Psoas muscle (tissue), 8 donors: Measurements from ENCODE around the gene PIGW. TPM values are rescaled to one million over a fixed set of nuclear protein-coding genes. Genes with fewer than 3 reads are reported as not detected.

Source experiments
- ATAC-seq, 4 donors: fragments of 200-7000 bp; cut with Tn5 transposase; one replicate each; pipeline ENCODE4 v1.9.1; 2020; ENCODE audit warnings: moderate library complexity in 3 of 4, mild to moderate bottlenecking in 2 of 4
- DNase-seq, 2 donors: peaks; one replicate each; pipeline ENCODE4 v3.0.0-alpha.2; 2020
- H3K27ac ChIP-seq: fragments of 200-600 bp; one replicate; pipeline ENCODE4 v1.8.0; 2022
- H3K27me3 ChIP-seq, 3 donors: fragments of 200-600 bp in 1 of 3; one replicate each; pipeline versions ENCODE4 v1.6.1 to v1.8.0; 2013 to 2022; ENCODE audit warnings: low read length in 2 of 3, mild to moderate bottlenecking in 2 of 3, moderate library complexity in 1 of 3; ENCODE audit not compliant: insufficient read depth in 3 of 3
- H3K36me3 ChIP-seq, 2 donors: fragments of 200-600 bp in 1 of 2; one replicate each; pipeline versions ENCODE4 v1.6.1 to v1.8.0; 2013 to 2022; ENCODE audit warnings: low read depth in 1 of 2, mild to moderate bottlenecking in 1 of 2, moderate library complexity in 1 of 2; ENCODE audit not compliant: insufficient read depth in 1 of 2
- H3K4me1 ChIP-seq: fragments of 200-600 bp; one replicate; pipeline ENCODE4 v1.8.0; 2022
- H3K4me3 ChIP-seq: fragments of 200-600 bp; one replicate; pipeline ENCODE4 v1.8.0; 2022; ENCODE audit warnings: mild to moderate bottlenecking
- H3K9me3 ChIP-seq: fragments of 200-600 bp; one replicate; pipeline ENCODE4 v1.8.0; 2022
- WGBS, 3 donors: extraction: QIAGEN DNeasy Blood & Tissue Kit; methylation state at CpG; one replicate each; pipeline versions ENCODE4 v1.1.6 to v1.1.7; 2013; 5-methylcytosine and 5-hydroxymethylcytosine counted together
- intact Hi-C, 2 donors: fragments of 100-400 bp; cut with DNase I; formaldehyde crosslinking; loops; one replicate each; pipeline versions ENCODE4 v1.11.0 to v1.14.2; 2022
- polyA plus RNA-seq, 3 donors: library from polyadenylated mRNA; stranded (reverse); fragments of 200-250 nt; gene quantifications; one replicate each; pipeline ENCODE4 v1.2.3, GENCODE V29; 2013
- total RNA-seq, 4 donors: library from RNA; stranded (reverse); fragmentation: NEBNext Ultra II Directional in 2 of 4; extraction: Animal tissue kit (Norgen Biotek cat#: 25700) in 2 of 4; gene quantifications; one replicate each; pipeline versions ENCODE4 v1.2.1 to v1.2.4, GENCODE V29; 2021 to 2023
- TF ChIP-seq, protein P1 (sequence below): fragments of 200-600 bp; IDR thresholded peaks from one replicate; pipeline ENCODE4 v1.8.0; 2022; ENCODE audit warnings: antibody characterized with exemption
- donor health status: healthy with polysubstance abuse.
- donor health status: DM: no; HTN: no; CAD: no; lungs with moderate emphysema.
- donor health status: Bipolar disorder and iron deficiency.
- donor health status: healthy.
- donor health status: DM: yes; HTN: yes; CAD: no.
- donor health status: DM: no; HTN: no; CAD: no.
- donor health status: DM: no; HTN: no; CAD: no.
- donor health status: DM: yes; HTN: yes; CAD: no.

Gene PIGW
- total and polyA plus RNA-seq, 7 donors: 5.5 to 18.0 (median 11.2) TPM

DNA sequence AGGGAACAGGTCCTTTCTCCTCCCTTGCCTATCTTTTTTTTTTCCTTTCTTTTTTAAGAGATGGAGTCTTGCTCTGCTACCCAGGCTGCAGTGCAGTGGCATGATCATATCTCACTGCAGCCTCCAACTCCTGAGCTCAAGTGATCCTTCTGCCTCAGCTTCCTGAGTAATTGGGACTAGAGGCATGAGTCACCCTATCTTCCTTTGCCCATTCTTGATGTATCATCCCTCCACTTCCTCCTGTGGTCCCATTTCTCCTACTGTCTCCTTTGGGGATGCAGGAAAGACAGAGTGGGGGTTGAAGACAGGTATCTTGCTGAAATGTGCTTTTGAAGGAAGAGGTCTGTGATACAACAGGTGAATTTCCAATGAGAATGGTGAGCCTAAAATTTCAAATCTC, 5.7 kb upstream of the PIGW start:
- intact Hi-C loops: no loop called here
- no peak overlapping the region for H3K27ac ChIP-seq
- no peaks in the 10 kb centered on the region for H3K27me3 ChIP-seq
- ATAC-seq (no peak), DNase-seq (no peak)
- H3K4me1 ChIP-seq: no peaks in the 10 kb centered on the region
- H3K36me3 ChIP-seq: peaks cover 21 to 84% of the 10 kb centered on the region in 2 donors
- H3K9me3 ChIP-seq: no peaks in the 10 kb centered on the region
- H3K4me3 ChIP-seq: no peak overlapping the region
- TF ChIP-seq, protein P1, sequence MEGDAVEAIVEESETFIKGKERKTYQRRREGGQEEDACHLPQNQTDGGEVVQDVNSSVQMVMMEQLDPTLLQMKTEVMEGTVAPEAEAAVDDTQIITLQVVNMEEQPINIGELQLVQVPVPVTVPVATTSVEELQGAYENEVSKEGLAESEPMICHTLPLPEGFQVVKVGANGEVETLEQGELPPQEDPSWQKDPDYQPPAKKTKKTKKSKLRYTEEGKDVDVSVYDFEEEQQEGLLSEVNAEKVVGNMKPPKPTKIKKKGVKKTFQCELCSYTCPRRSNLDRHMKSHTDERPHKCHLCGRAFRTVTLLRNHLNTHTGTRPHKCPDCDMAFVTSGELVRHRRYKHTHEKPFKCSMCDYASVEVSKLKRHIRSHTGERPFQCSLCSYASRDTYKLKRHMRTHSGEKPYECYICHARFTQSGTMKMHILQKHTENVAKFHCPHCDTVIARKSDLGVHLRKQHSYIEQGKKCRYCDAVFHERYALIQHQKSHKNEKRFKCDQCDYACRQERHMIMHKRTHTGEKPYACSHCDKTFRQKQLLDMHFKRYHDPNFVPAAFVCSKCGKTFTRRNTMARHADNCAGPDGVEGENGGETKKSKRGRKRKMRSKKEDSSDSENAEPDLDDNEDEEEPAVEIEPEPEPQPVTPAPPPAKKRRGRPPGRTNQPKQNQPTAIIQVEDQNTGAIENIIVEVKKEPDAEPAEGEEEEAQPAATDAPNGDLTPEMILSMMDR: no peak

DNA sequence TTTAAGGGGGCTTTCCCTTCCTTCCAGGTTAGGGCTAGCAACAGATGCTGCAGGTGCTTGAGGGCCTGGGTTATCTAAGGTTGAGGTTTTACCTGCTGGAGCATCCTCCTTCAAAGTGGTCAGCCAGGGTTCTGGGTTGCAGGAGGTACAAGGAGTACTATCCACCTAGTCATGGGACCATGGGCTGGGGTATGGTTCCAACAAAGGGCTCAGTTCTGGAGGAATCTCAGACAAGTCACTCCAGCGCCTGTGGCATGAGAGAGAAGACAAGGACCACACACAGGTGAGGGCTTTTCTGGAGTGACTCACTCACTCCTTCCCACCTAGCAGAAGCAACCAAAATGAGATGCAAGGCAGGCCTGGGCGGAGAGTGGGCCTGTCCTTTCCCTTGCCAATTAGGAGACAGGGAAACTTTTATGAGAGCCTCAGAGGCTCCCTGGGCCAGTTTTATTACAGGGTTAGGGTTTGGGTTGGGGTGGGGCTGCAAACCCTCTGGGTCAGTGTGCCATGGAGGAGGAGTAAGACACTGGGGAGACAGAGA, 2.3 kb upstream of the PIGW start:
- ATAC-seq: no peak
- Histone ChIP-seq H3K27me3 (no peaks in the 10 kb centered on the region), H3K4me3 (no peak overlapping the region), H3K36me3 (peaks cover 15 to 60% of the 10 kb centered on the region in 2 donors), H3K9me3 (no peaks in the 10 kb centered on the region), H3K27ac (no peak overlapping the region), H3K4me1 (peaks cover 8% of the 10 kb centered on the region)
- 90 to 94% (median 94%) methylated on average over 2 of the region's 2 CpGs for WGBS, 3 donors
- DNase-seq: no peak
- intact Hi-C loops: loop anchor here (5.0 to 10.0 kb wide), 2 partner anchors 50 to 412 kb away; partner anchors contain the start of gene AATF (in 1 of the 2)
- TF ChIP-seq, protein P1: no peak

DNA sequence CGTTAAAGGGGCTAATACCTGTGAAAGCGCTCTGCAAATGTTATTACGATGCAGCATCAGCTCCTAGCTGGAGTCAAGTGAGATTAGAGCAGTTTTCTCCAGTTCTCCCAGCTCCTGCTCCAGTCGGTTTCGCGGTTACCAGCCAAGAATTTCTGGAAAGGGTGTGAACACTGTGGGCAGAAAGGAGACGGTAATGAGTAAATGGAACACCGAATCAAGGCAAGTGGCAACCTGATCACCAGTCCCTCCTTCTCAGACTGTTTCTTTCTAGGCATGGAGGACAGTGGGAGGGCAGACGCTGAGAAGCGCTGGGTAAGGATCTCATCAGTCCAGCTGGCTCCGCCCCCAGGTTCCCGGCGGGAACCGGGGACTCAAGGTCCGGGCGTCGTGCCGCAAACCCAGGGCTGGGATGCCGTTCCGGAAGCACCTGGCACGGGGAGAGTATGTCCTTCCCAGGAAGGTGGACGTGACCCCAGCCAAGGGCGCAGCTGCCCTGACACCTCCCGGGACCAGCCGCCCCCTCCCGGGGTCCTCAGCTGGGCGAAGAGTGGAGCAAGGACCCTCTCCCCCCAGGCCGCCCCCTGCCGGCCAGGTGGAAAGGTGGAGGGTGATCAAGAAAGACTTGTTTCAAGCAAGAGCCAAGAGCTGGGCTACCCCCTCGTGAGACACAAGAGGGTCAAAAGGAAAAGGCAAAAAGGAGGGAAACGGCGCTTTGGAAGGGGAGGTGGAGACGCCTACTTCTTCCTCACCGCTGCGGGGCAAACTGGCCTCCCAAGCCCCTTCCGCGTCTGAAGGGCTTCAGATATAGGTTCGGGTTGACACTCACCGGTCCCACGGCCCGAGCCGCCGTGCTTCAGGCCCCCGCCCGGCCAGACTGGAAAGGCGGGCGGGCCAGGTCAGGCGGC, 600 bp upstream of the PIGW start:
- intact Hi-C loops: loop anchor here (5.0 to 10.0 kb wide), 2 partner anchors 52 to 411 kb away; partner anchors contain the start of gene AATF (in 1 of the 2)

DNA sequence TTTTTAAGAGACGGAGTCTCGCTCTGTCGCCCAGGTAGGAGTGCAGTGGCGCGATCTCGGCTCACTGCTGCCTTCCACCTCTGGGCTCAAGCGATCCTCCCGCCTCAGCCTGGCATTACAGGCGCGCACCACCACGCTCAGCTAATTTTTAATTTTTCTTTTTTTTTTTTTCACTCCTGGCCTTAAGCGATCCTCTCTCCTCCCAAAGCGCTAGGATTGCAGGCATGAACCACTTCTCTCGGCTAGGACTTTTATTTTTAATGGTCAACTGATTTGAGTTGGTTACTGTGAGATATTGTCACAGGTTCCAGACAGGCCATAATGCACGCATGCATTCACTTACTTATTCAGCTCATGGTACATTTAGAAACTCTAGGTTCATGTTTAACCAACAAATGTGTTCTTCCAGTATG, 888 bp downstream of the PIGW start:
- Histone ChIP-seq H3K4me1 (peaks cover 8% of the 10 kb centered on the region), H3K4me3 (peak overlapping the region; percentile 92), H3K27ac (peak overlapping the region; percentile 100), H3K9me3 (no peaks in the 10 kb centered on the region), H3K36me3 (peaks cover 9 to 59% of the 10 kb centered on the region in 2 donors), H3K27me3 (no peaks in the 10 kb centered on the region)
- ATAC-seq (peak in 1 of 4 donors; percentile 38), DNase-seq (no peak)
- intact Hi-C loops: loop anchor here (5.0 to 10.0 kb wide), 2 partner anchors 67 to 409 kb away; partner anchors contain the start of genes AATF (in 1 of the 2) and MRM1 (in 1 of the 2)
- WGBS, 3 donors: 4 to 10% (median 6%) methylated on average over 15 of the region's 15 CpGs
- TF ChIP-seq, protein P1: no peak

More for the DNA sequence above, 600 bp upstream of the PIGW start:
- ATAC-seq (peak; percentile 32 to 59 (median 55)), DNase-seq (peak; percentile 74 to 84)
- H3K27ac ChIP-seq: peak overlapping the region; percentile 100
- TF ChIP-seq, protein P1: peak; percentile 51
- 5 to 7% (median 5%) methylated on average over 38 to 48 of the region's 48 CpGs for WGBS, 3 donors
- no peaks in the 10 kb centered on the region for H3K9me3 ChIP-seq
- H3K36me3 ChIP-seq: peaks cover 9 to 65% of the 10 kb centered on the region in 2 donors
- peak overlapping the region; percentile 92 for H3K4me3 ChIP-seq
- peaks cover 8% of the 10 kb centered on the region for H3K4me1 ChIP-seq
- no peaks in the 10 kb centered on the region for H3K27me3 ChIP-seq
